ENCODE measurements around the gene CDKN2B. TPM values are rescaled to one million over a fixed set of nuclear protein-coding genes. Genes with fewer than 3 reads are reported as not detected.

The CDKN2B gene
- total and polyA plus RNA-seq, 4 donors: 0.32 to 1.3 (median 0.54) TPM

- no peak for TF ChIP-seq TAF1 (conservative IDR thresholded peaks at IDR 0.05)
- TF ChIP-seq HNF4G (IDR thresholded peaks at IDR 0.05): no peak
- no peak for TF ChIP-seq REST (IDR thresholded peaks at IDR 0.05)
- TF ChIP-seq FOXA1 (IDR thresholded peaks at IDR 0.05): no peak
Observed at GRCh38 chr9:21991072-21991959, 17.8 kb downstream of the CDKN2B start (continued).

- DNase-seq (ENCODE audit: low spot score): no peak
- Histone ChIP-seq H3K9ac (ENCODE audit: low read depth in 1 of 2, low read length in 2 of 2) (no peak overlapping the region), H3K36me3 (ENCODE audit: control insufficient read depth in 4 of 4, insufficient read depth in 3 of 4, low read depth in 1 of 4, low read length in 3 of 4) (no peaks in the 10 kb centered on the region), H3K4me1 (ENCODE audit: control insufficient read depth in 4 of 4, insufficient read depth in 4 of 4, low read length in 3 of 4) (peaks cover 4 to 6% (median 4%) of the 10 kb centered on the region in 4 donors), H3K27ac (ENCODE audit: low read depth in 1 of 2, low read length in 2 of 2) (no peak overlapping the region), H3K27me3 (ENCODE audit: control insufficient read depth in 4 of 4, insufficient read depth in 4 of 4, low read length in 3 of 4) (peaks cover 0 to 4% (median under 1%) of the 10 kb centered on the region in 4 donors), H3K9me3 (ENCODE audit: control insufficient read depth in 4 of 4, low read length in 3 of 4) (peaks cover 0 to 6% (median 0%) of the 10 kb centered on the region in 4 donors), H3K4me3 (ENCODE audit: low read depth in 1 of 3, low read length in 3 of 3) (no peak overlapping the region)
- TF ChIP-seq RAD21 (IDR thresholded peaks at IDR 0.05) (no peak), TAF1 (conservative IDR thresholded peaks at IDR 0.05) (no peak), MAX (IDR thresholded peaks at IDR 0.05) (no peak), HNF4A (conservative IDR thresholded peaks at IDR 0.05) (no peak), FOXA2 (IDR thresholded peaks at IDR 0.05) (no peak), SP1 (IDR thresholded peaks at IDR 0.05) (no peak), YY1 (IDR thresholded peaks at IDR 0.05) (no peak), JUND (IDR thresholded peaks at IDR 0.05) (no peak), NR2F2 (IDR thresholded peaks at IDR 0.05) (no peak), REST (IDR thresholded peaks at IDR 0.05) (no peak), RXRA (IDR thresholded peaks at IDR 0.05) (no peak), HNF4G (IDR thresholded peaks at IDR 0.05) (no peak), ZBTB33 (IDR thresholded peaks at IDR 0.05) (no peak), GABPA (IDR thresholded peaks at IDR 0.05 in 1 of 2, conservative IDR thresholded peaks at IDR 0.05 in 1 of 2) (no peak), ATF3 (IDR thresholded peaks at IDR 0.05) (no peak), EGR1 (IDR thresholded peaks at IDR 0.05; ENCODE audit: low read depth in 2 of 2) (no peak), FOXA1 (IDR thresholded peaks at IDR 0.05) (no peak), CTCF (IDR thresholded peaks at IDR 0.05; ENCODE audit: low read depth, low read length, missing input control) (no peak)
- 23% methylated on average over 35 of the region's 35 CpGs for WGBS
Observed at GRCh38 chr9:21989440-21990189, 19.5 kb downstream of the CDKN2B start.

Measured in liver (tissue), 9 donors.